Hepatic stellate cell (primary cell): ENCODE data around the gene INSYN1.

Experiments used
- DNase-seq: peaks from one replicate; pipeline ENCODE4 v3.0.0; 2011; ENCODE audit warnings: low spot score

The INSYN1 gene

GRCh38 chr15:73773428-73773827, 20.3 kb upstream of the INSYN1 start:
- DNase-seq, result no peak

DNA sequence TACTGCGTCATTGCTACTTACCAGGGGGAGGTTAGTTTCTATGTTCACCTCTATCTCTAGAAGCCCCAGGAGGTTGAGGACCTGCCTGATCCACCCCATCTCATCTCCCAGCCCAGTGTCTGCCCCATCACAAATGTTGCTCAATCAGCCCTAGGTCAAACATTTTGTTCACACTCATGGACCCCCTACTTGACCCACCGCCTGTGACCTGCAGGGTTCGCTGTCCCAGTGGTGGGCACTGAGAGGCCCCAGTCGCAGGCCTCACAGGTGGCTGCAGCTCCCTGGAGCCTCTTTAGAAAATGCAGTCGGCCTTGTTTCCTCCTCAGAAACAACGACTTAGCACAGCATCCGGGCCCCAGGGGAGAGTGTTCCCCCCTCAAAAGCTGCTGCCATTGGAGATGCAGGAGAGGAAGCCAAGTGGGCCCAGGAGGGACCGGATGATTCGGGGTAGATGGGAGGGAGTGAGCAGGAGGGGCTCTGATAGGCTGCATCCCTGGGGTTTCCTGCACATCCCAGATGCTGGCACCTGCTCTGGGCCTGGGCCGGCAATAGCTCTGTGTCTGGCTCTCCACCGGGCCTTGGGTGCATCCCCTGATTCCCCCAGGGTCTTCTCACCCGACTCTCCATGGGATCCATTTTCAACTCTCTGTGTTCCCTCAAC, 18.4 kb upstream of the INSYN1 start:
- no peak for DNase-seq

DNA sequence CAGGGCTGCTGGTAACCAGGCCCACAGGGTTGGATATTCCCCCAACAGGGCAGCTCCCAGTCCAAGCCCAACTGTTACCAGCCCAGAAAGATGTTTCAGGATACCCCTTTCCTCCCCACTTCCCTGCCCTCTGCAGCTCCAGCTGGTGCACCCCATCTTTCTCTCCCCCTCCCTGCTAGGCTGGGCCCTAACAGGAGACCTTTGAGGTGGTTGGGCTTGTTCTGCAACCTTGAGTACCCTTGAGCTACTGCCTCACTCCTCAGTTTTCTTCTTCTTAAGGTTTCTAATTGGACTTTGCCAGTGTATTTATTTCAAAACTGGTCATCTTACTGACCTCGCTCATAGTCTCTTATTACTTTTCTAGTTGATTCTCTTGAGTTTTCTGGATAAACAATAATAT, 16.9 kb upstream of the INSYN1 start:
- DNase-seq, result no peak

GRCh38 chr15:73767806-73768501, 14.8 kb upstream of the INSYN1 start:
- DNase-seq, result no peak

GRCh38 chr15:73766598-73766997, 13.4 kb upstream of the INSYN1 start:
- DNase-seq, result no peak

GRCh38 chr15:73765778-73766177, 12.6 kb upstream of the INSYN1 start:
- no peak for DNase-seq

DNA sequence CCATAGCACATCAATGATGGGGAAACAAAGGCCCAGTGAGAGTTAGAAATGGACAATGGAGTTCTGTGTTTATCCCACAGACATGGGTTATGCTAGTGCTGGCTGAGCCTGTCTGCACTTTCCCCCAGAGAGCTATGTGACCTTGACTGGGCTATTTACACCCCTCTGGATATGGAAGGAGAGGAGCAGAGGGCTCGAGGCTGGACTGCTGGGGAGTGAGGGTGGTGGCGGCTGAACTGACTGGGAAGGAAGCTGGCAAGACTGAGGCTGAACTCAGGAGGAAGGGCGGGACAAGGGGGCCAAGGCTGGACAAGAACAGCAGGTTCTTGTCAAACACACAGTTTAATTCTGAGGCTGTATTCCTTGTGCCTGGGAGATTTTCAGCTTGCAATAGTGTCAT, 10.8 kb upstream of the INSYN1 start:
- no peak for DNase-seq

- DNase-seq, result no peak
Measured at GRCh38 chr15:73760330-73761329, 7.5 kb upstream of the INSYN1 start.

DNA sequence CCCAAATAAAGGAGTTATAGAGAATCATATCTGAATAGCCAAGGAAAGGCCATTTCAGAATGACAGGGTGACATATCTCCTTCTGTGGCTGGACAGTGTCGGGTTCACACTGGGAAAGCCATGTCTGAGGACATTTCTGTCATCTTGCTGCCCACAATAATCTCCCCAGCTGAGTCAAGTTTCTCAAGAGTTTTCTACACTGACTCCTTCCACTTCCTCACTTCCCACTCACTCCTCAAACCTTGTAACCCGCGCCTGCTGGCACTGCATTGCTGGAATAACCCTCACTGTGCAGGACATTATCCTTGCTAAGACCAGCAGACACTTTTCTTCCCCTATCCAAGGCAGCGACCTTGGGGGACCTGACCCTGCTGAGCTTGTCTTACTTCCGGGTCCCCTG, 5.3 kb upstream of the INSYN1 start:
- no peak for DNase-seq

GRCh38 chr15:73757571-73757970, 4.4 kb upstream of the INSYN1 start:
- DNase-seq, result no peak

- no peak for DNase-seq
Measured at GRCh38 chr15:73756947-73757513, 3.9 kb upstream of the INSYN1 start.

GRCh38 chr15:73756390-73756789, 3.2 kb upstream of the INSYN1 start:
- DNase-seq, result no peak

DNA sequence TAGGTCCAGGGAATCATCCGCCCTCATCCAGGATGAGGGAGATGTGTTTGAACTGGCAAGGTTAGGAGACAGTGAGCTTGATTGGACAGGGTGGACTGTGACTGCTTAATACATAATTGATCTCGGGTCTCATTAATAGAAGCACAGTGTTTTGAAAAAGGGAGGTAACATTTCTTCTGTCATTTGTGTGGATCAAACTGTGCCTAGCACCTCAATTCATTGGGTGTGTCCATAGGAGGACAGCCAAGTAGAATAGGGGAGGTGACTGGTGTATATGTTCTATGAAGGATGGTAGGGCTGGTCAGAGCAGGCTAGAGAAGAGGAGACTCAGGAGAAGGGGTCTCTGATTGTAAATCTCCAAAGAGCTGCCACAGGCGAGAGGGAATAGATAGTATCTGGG, 2.8 kb upstream of the INSYN1 start:
- DNase-seq, result no peak

DNA sequence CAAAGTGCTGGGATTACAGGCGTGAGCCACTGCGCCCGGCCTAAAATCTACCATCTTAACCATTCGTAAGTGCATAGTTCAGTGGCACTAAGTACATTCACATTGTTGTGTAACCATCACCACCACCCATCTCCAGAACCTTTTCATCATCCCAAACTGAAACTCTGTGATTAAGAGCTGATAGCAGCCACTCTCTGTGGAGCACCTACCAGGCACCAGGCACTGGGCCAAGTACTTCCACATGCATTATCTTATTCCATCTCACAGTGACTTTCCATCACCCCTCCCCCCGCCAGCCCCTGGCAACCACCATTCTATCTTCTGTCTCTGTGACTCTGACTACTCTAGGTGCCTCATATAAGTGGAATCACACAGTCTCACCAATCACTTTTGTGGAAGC, 2.3 kb upstream of the INSYN1 start:
- no peak for DNase-seq

DNA sequence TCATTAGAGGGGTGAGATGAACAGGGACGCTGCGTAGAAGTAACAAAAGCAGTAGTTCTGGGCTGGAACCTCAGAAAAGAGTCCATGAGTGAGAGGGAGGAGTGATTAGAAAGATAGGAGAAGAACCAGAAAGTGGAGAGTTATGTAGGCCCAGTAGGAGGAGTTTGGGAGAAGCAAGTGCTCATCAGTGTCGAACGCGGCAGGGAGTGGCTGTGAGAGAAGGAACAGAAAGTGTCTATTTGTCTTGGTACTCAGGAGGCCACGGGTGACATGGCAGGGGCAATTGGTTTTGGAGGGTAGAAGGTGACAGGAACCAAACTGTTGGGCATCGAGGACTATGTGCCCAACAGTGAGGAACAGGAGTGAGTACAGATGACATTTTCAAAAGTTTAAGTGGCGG, 1.3 kb upstream of the INSYN1 start:
- no peak for DNase-seq

DNA sequence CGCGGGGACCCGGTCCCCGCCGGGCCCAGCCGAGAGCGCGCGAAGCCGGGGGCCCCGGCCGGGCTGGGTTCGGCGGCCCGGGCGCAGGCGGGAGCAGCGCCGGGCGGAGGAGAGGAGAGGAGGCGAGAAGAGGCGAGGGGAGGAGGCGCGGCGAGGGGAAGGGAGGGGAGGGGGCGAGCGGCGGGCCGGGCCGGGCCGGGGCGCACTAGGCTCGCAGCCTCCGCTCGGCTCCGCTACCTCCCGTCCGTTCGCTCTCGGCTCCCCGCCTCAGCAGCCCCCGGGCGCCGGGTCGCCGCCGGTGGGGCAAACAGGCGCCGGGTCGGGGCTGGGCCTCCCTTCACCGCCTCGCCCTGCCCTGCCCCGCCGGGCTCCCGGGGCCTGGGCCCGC, 351 bp downstream of the INSYN1 start:
- DNase-seq, result no peak

- no peak for DNase-seq
Measured at GRCh38 chr15:73751899-73752805, 999 bp downstream of the INSYN1 start.

- no peak for DNase-seq
Measured at GRCh38 chr15:73751511-73751898, 1.6 kb downstream of the INSYN1 start.

GRCh38 chr15:73750951-73751350, 2.2 kb downstream of the INSYN1 start:
- DNase-seq, result no peak

- DNase-seq, result no peak
Measured at GRCh38 chr15:73750438-73750837, 2.7 kb downstream of the INSYN1 start.

DNA sequence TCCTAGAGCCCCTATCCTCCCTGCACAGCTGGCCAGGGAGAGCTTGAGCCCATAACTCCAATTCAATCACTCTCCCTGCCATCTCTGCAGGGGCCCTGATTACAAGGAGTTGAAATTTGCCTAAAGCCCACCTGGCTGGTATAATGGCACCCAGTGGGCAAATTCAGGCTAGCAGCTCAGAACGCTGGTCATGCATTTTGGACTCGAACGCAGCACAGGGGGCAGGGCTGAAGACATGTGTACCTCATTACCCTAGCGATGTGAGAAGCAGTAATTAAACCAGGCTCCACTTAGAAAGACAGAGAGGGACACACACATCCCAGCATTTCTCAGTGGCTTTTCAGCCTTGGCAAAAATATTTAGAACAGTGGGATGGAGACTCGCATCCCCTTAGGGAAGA, 3.2 kb downstream of the INSYN1 start:
- no peak for DNase-seq
